A549 (cell line): ENCODE data around the gene NECTIN4. TPM values are rescaled to one million over a fixed set of nuclear protein-coding genes. Genes with fewer than 3 reads are reported as not detected.

Source experiments
- ATAC-seq, 2 experiments: fragments of 200-7000 bp in 1 of 2; fragments of >200 bp in 1 of 2; cut with Nextera tagmentation in 1 of 2; cut with Tn5 transposase in 1 of 2; 3 replicates each; pipeline versions ENCODE4 v1.8.0 to v1.9.1; 2018 to 2020; ENCODE audit warnings: mild to moderate bottlenecking in 1 of 2, moderate library complexity in 1 of 2
- CTCF ChIA-PET: fragments of 300-600 bp; sonication (Branson Sonifier 250); formaldehyde crosslinking; extraction: SDS; loops from one replicate; lab custom pipeline; 2021; ENCODE audit warnings: antibody characterized with exemption, inconsistent platforms; lab: Yijun Ruan, JAX
- POLR2A ChIA-PET: fragments of 350-600 bp; formaldehyde crosslinking; extraction: SDS; loops from one replicate; lab custom pipeline; 2021; ENCODE audit warnings: antibody characterized with exemption, inconsistent platforms; lab: Yijun Ruan, JAX
- DNase-seq, 2 experiments: peaks; one replicate each; pipeline versions ENCODE4 v3.0.0 to v3.0.0-alpha.2; 2011 to 2016; ENCODE audit warnings: low read depth in 1 of 2, low spot score in 1 of 2
- FAIRE-seq: peaks from 2 replicates; lab custom pipeline; 2011; peaks lifted over from hg19 to GRCh38; lab: Jason Lieb, UNC
- H3K27ac ChIP-seq, 2 experiments: fragments of >200 bp; sonication (Bioruptor Twin); formaldehyde crosslinking; 3 replicates each; pipeline ENCODE4 v1.5.1; 2016 to 2017
- H3K4me1 ChIP-seq: fragments of >200 bp; sonication (Bioruptor Twin); formaldehyde crosslinking; 3 replicates; pipeline ENCODE4 v1.6.1; 2016
- H3K4me2 ChIP-seq: fragments of >200 bp; sonication (Bioruptor Twin); formaldehyde crosslinking; 3 replicates; pipeline ENCODE4 v1.6.1; 2016
- H3K4me3 ChIP-seq: fragments of >200 bp; sonication (Bioruptor Twin); formaldehyde crosslinking; 3 replicates; pipeline ENCODE4 v1.5.1; 2016
- H3K9me3 ChIP-seq: fragments of >200 bp; sonication (Bioruptor Twin); formaldehyde crosslinking; 3 replicates; pipeline ENCODE4 v1.6.1; 2016
- CBX8 ChIP-seq: fragments of 200-600 bp; sonication (generic); IDR thresholded peaks from 2 replicates; pipeline ENCODE4 v1.6.1; 2016
- CEBPB ChIP-seq, 2 experiments: fragments of >200 bp in 1 of 2; sonication (Bioruptor Twin) in 1 of 2; formaldehyde crosslinking in 1 of 2; IDR thresholded peaks; 2 replicates each; pipeline ENCODE4 v1.6.1; 2012 to 2016
- EHMT2 ChIP-seq: fragments of 200-600 bp; sonication (generic); IDR thresholded peaks from 2 replicates; pipeline ENCODE4 v1.6.1; 2016; ENCODE audit warnings: antibody characterized with exemption, low read depth, mild to moderate bottlenecking, moderate library complexity
- HDAC2 ChIP-seq: fragments of 200-600 bp; sonication (generic); IDR thresholded peaks from 2 replicates; pipeline ENCODE4 v1.6.1; 2016
- HEYL ChIP-seq: fragments of 250-450 bp; sonication (Bioruptor Pico); IDR thresholded peaks from 2 replicates; pipeline ENCODE4 v1.8.0; 2021; ENCODE audit warnings: mild to moderate bottlenecking, moderate library complexity
- HOXB13 ChIP-seq: fragments of 250-450 bp; sonication (Bioruptor Pico); IDR thresholded peaks from 2 replicates; pipeline ENCODE4 v1.5.0; 2020; ENCODE audit warnings: low read depth, mild to moderate bottlenecking, moderate library complexity
- HOXB5 ChIP-seq: fragments of 250-450 bp; sonication (Bioruptor Pico); IDR thresholded peaks from 2 replicates; pipeline ENCODE4 v1.5.0; 2020; ENCODE audit warnings: mild to moderate bottlenecking, moderate library complexity
- KDM1A ChIP-seq: fragments of 200-600 bp; sonication (generic); IDR thresholded peaks from 2 replicates; pipeline ENCODE4 v1.6.1; 2016; ENCODE audit warnings: low read depth, mild to moderate bottlenecking
- KDM5A ChIP-seq: fragments of 200-600 bp; sonication (generic); IDR thresholded peaks from 2 replicates; pipeline ENCODE4 v1.6.1; 2016; ENCODE audit warnings: antibody characterized with exemption, mild to moderate bottlenecking
- MAFK ChIP-seq: fragments of 450-650 bp; IDR thresholded peaks from 2 replicates; pipeline ENCODE4 v1.6.1; 2014; ENCODE audit not compliant: partially characterized antibody
- MYC ChIP-seq: IDR thresholded peaks from 2 replicates; pipeline ENCODE4 v1.6.1; 2012; ENCODE audit warnings: mild to moderate bottlenecking, inconsistent platforms, low read length, improper control_type of control experiment, borderline replicate concordance
- PHF8 ChIP-seq: fragments of 200-600 bp; sonication (generic); IDR thresholded peaks from 2 replicates; pipeline ENCODE4 v1.6.1; 2016; ENCODE audit warnings: low read depth, mild to moderate bottlenecking, antibody characterized with exemption, moderate library complexity, borderline replicate concordance
- POLR2AphosphoS2 ChIP-seq: conservative IDR thresholded peaks from 2 replicates; pipeline ENCODE4 v1.6.1; 2012; ENCODE audit warnings: low read length, improper control_type of control experiment, inconsistent platforms
- RAD21 ChIP-seq, 2 experiments: fragments of >200 bp in 1 of 2; sonication (Bioruptor Twin) in 1 of 2; formaldehyde crosslinking in 1 of 2; IDR thresholded peaks in 1 of 2; conservative IDR thresholded peaks in 1 of 2; 2 replicates in 1 of 2; 3 replicates in 1 of 2; pipeline ENCODE4 v1.6.1; 2012 to 2018; ENCODE audit warnings: inconsistent platforms in 1 of 2
- RNF2 ChIP-seq: fragments of 200-600 bp; sonication (generic); IDR thresholded peaks from 2 replicates; pipeline ENCODE4 v1.6.1; 2016; ENCODE audit warnings: low read depth, mild to moderate bottlenecking, antibody characterized with exemption, moderate library complexity, borderline replicate concordance
- SREBF2 ChIP-seq: fragments of 450-650 bp; IDR thresholded peaks from 2 replicates; pipeline ENCODE4 v1.6.1; 2014; ENCODE audit warnings: mild to moderate bottlenecking, moderate library complexity
- TP53 ChIP-seq: fragments of 250-450 bp; sonication (Bioruptor Pico); IDR thresholded peaks from 2 replicates; pipeline ENCODE4 v1.5.0; 2021; ENCODE audit warnings: mild to moderate bottlenecking, moderate library complexity
- ZC3H11A ChIP-seq: fragments of 450-650 bp; IDR thresholded peaks from 2 replicates; pipeline ENCODE4 v1.6.1; 2014; ENCODE audit warnings: antibody characterized with exemption, mild to moderate bottlenecking
- ZSCAN20 ChIP-seq: fragments of 250-450 bp; sonication (Bioruptor Pico); IDR thresholded peaks from 2 replicates; pipeline ENCODE4 v1.8.0; 2022; ENCODE audit warnings: mild to moderate bottlenecking, moderate library complexity
- WGBS: methylation state at CpG from one replicate; pipeline ENCODE4 v1.1.6; 2017; ENCODE audit errors: missing lambda C conversion rate; 5-methylcytosine and 5-hydroxymethylcytosine counted together
- polyA plus RNA-seq, 4 experiments: library from polyadenylated mRNA; depleted of rRNA in 3 of 4; stranded (reverse); fragments of >200 nt; fragmentation: RNase III in 1 of 4; extraction: RNeasy Plus Mini Kit Qiagen cat#74134 plus additional on column Dnase treatment in 1 of 4; gene quantifications; 2 replicates in 3 of 4; 3 replicates in 1 of 4; pipeline ENCODE4 v1.2.3, GENCODE V29; 2011 to 2017
- TF ChIP-seq, protein P1 (sequence below): fragments of 250-450 bp; sonication (Bioruptor Pico); IDR thresholded peaks from 2 replicates; pipeline ENCODE4 v1.5.0; 2020; ENCODE audit warnings: low read depth, mild to moderate bottlenecking, moderate library complexity
- TF ChIP-seq, protein P2 (sequence below): fragments of 200-600 bp; sonication (generic); IDR thresholded peaks from 2 replicates; pipeline ENCODE4 v1.6.1; 2016; ENCODE audit warnings: antibody characterized with exemption, mild to moderate bottlenecking, moderate library complexity
- TF ChIP-seq, protein P3 (sequence below): fragments of 450-650 bp; IDR thresholded peaks from 2 replicates; pipeline ENCODE4 v1.6.1; 2014; ENCODE audit warnings: antibody characterized with exemption

The NECTIN4 gene
- polyA plus RNA-seq, 2 of the 4 experiments (the other 2 are of a cell fraction): 1.5 to 4.3 TPM

GRCh38 chr1:161047436-161048420 is 41.6 kb downstream of the NECTIN4 start:
- FAIRE-seq (no peak), DNase-seq (no peak), ATAC-seq (no peak)
- H3K9me3 ChIP-seq: peaks cover 34% of the 10 kb centered on the region
- H3K4me2 ChIP-seq: no peak overlapping the region
- TF ChIP-seq PHF8 (no peak), HOXB13 (no peak), KDM1A (no peak), TP53 (CRISPR knock-in tag) (no peak), POLR2AphosphoS2 (no peak), CBX8 (no peak), EHMT2 (no peak), MAFK (no peak), RNF2 (no peak), HDAC2 (no peak), HOXB5 (CRISPR knock-in tag) (no peak), KDM5A (no peak), CEBPB (IDR thresholded peaks at IDR 0.05) (no peak), ZC3H11A (no peak)
- TF ChIP-seq, protein P1, sequence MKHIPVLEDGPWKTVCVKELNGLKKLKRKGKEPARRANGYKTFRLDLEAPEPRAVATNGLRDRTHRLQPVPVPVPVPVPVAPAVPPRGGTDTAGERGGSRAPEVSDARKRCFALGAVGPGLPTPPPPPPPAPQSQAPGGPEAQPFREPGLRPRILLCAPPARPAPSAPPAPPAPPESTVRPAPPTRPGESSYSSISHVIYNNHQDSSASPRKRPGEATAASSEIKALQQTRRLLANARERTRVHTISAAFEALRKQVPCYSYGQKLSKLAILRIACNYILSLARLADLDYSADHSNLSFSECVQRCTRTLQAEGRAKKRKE: no peak
- TF ChIP-seq, protein P2, sequence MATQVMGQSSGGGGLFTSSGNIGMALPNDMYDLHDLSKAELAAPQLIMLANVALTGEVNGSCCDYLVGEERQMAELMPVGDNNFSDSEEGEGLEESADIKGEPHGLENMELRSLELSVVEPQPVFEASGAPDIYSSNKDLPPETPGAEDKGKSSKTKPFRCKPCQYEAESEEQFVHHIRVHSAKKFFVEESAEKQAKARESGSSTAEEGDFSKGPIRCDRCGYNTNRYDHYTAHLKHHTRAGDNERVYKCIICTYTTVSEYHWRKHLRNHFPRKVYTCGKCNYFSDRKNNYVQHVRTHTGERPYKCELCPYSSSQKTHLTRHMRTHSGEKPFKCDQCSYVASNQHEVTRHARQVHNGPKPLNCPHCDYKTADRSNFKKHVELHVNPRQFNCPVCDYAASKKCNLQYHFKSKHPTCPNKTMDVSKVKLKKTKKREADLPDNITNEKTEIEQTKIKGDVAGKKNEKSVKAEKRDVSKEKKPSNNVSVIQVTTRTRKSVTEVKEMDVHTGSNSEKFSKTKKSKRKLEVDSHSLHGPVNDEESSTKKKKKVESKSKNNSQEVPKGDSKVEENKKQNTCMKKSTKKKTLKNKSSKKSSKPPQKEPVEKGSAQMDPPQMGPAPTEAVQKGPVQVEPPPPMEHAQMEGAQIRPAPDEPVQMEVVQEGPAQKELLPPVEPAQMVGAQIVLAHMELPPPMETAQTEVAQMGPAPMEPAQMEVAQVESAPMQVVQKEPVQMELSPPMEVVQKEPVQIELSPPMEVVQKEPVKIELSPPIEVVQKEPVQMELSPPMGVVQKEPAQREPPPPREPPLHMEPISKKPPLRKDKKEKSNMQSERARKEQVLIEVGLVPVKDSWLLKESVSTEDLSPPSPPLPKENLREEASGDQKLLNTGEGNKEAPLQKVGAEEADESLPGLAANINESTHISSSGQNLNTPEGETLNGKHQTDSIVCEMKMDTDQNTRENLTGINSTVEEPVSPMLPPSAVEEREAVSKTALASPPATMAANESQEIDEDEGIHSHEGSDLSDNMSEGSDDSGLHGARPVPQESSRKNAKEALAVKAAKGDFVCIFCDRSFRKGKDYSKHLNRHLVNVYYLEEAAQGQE: no peak
- TF ChIP-seq, protein P3, sequence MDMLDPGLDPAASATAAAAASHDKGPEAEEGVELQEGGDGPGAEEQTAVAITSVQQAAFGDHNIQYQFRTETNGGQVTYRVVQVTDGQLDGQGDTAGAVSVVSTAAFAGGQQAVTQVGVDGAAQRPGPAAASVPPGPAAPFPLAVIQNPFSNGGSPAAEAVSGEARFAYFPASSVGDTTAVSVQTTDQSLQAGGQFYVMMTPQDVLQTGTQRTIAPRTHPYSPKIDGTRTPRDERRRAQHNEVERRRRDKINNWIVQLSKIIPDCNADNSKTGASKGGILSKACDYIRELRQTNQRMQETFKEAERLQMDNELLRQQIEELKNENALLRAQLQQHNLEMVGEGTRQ: no peak
- H3K27ac ChIP-seq: no peak overlapping the region
- POLR2A ChIA-PET: interaction anchor here (0.8 to 2.9 kb wide), 4 partner anchors 27 to 119 kb away, joined by 3 to 11 read pairs (median 6); partner anchors contain the start of genes F11R and PPOX
- 86% methylated on average over 17 of the region's 18 CpGs for WGBS
- H3K4me1 ChIP-seq: peaks cover 6% of the 10 kb centered on the region
- CTCF ChIA-PET: interaction anchor here (1.1 to 4.6 kb wide), 6 partner anchors 12 to 119 kb away, joined by 3 to 42 read pairs (median 6); partner anchors contain the start of genes KLHDC9 and PPOX
- H3K4me3 ChIP-seq: no peak overlapping the region

DNA sequence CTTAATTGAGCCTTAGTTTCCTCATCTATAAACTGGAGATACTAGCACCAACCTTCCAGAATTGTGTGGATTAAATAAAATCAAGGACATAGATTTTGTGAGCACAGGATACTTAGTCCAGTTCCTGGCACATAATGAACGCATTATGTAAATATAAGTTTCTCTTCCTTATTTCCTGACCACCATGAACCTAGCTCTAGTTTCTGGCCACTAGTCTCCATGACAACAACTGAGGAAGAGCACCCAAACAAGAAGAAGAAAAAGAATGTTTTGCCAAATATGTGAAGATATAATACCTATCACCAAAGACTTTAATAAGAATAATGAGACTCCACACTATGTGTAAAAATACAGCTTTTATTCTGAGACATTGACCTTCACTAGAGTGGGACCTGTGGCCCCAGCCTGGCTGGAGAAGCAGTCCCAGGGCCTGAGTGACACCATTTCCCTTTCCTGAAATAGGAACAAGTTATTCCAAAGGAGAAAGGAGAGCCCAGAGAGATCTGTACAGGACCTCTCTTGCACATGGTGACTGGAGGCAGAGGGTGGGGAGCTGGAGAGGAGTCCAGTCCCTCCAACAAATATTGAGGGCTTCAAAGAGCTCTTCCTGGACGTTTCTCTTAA is 42.6 kb downstream of the NECTIN4 start:
- DNase-seq (no peak), ATAC-seq (no peak), FAIRE-seq (no peak)
- Histone ChIP-seq H3K4me3 (peak overlapping the region; percentile 75), H3K4me1 (peaks cover 6% of the 10 kb centered on the region), H3K27ac (peak overlapping the region; percentile 87 to 93), H3K4me2 (peak overlapping the region; percentile 73), H3K9me3 (peaks cover 34% of the 10 kb centered on the region)
- 31% methylated on average over 2 of the region's 2 CpGs for WGBS
- ChIA-PET POLR2A (interaction anchor here (1.2 to 2.9 kb wide), 7 partner anchors 25 to 120 kb away, joined by 3 to 32 read pairs (median 7); partner anchors contain the start of genes F11R and PPOX), CTCF (interaction anchor here (0.6 to 4.6 kb wide), 11 partner anchors 9 to 701 kb away, joined by 3 to 42 read pairs (median 5); partner anchors contain the start of genes F11R and KLHDC9)
- no peak for TF ChIP-seq CBX8
- TF ChIP-seq KDM1A: no peak
- no peak for TF ChIP-seq PHF8
- no peak for TF ChIP-seq ZC3H11A
- TF ChIP-seq MYC: no peak
- no peak for TF ChIP-seq EHMT2
- no peak for TF ChIP-seq SREBF2
- no peak for TF ChIP-seq RAD21 (conservative IDR thresholded peaks at IDR 0.05 in 1 of 2, IDR thresholded peaks at IDR 0.05 in 1 of 2)
- no peak for TF ChIP-seq ZSCAN20
- TF ChIP-seq HEYL (CRISPR knock-in tag): no peak
